ENCODE results near the gene GIT1. TPM values are rescaled to one million over a fixed set of nuclear protein-coding genes. Genes with fewer than 3 reads are reported as not detected.

Gene GIT1
- total RNA-seq, 1 experiment from 2014 or later, result 46.5 TPM

DNA sequence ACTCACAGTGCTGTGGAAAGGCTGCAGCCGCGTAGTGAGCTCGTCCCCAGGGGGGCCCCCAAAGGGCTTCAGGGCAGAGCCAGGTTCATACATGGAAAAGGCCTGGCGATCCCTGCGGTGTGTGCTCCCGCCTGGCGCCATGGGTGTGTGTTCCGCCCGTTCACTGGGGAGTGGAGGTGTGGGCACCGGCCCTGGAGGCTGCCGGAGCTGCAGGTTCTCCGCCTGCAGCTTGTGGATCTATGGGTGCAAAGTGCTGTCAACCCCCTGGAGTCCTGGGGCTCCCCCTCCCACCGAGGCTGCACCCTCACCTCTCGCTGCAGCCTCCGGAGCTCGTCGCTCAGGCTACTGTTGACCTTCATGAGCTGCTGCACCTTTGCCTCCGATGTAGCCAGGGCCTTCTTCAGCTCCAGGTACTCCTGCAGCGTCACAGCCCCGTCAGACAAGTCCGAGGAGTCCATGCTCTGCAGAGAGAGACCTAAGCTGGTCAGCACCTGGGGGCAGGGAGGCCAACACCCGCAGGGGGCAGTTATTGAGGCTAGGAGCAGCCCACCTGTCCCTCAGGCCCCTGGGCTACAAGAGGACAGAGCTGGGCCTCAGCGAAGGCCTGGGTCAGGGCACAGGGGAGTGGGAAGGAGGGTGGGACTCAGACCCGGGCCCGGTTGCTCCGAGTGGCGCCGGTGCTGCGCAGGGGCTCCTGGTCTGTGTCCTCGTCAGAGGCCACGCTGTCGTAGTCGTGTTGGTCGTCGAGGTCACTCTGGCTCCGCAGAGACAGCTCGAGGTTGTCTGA, 13.0 kb downstream of the GIT1 start:
- peaks cover 31% of the 10 kb centered on the region for H3K36me3 Mint-ChIP-seq (ENCODE audit: insufficient read depth, unreplicated experiment)
- no peak overlapping the region for H3K4me3 ChIP-seq (ENCODE audit: low read depth, low read length)
- peaks cover 1% of the 10 kb centered on the region for H3K36me3 ChIP-seq (ENCODE audit: control insufficient read depth, insufficient read depth, low read length)
- H3K4me1 Mint-ChIP-seq (ENCODE audit: low read depth, unreplicated experiment), result no peaks in the 10 kb centered on the region
- peaks cover 10% of the 10 kb centered on the region for H3K4me1 ChIP-seq
- intact Hi-C loops (cut with micrococcal nuclease; ENCODE audit: unreplicated experiment), result no loop called here
- no peak overlapping the region for H3K4me3 Mint-ChIP-seq (ENCODE audit: unreplicated experiment)
- no peaks in the 10 kb centered on the region for H3K27me3 Mint-ChIP-seq (ENCODE audit: insufficient read depth, unreplicated experiment)
- no peak for DNase-seq
- CTCF ChIA-PET, result interaction anchor here (0.7 to 2.3 kb wide), 3 partner anchors 14 to 16 kb away, joined by 3 to 6 read pairs (median 3); partner anchors contain the start of gene ANKRD13B
- POLR2A ChIA-PET, result no interaction called here
- no peaks in the 10 kb centered on the region for H3K27me3 ChIP-seq (replicated peaks; ENCODE audit: control insufficient read depth, insufficient read depth, low read length)
- BruUV-seq (replicated peaks), result TSS peak; percentile 18
- H3K27ac Mint-ChIP-seq (ENCODE audit: unreplicated experiment), result no peak overlapping the region
- H3K9me3 ChIP-seq, result no peaks in the 10 kb centered on the region
- no peaks in the 10 kb centered on the region for H3K9me3 Mint-ChIP-seq (ENCODE audit: unreplicated experiment)
- TF ChIP-seq, protein P1, sequence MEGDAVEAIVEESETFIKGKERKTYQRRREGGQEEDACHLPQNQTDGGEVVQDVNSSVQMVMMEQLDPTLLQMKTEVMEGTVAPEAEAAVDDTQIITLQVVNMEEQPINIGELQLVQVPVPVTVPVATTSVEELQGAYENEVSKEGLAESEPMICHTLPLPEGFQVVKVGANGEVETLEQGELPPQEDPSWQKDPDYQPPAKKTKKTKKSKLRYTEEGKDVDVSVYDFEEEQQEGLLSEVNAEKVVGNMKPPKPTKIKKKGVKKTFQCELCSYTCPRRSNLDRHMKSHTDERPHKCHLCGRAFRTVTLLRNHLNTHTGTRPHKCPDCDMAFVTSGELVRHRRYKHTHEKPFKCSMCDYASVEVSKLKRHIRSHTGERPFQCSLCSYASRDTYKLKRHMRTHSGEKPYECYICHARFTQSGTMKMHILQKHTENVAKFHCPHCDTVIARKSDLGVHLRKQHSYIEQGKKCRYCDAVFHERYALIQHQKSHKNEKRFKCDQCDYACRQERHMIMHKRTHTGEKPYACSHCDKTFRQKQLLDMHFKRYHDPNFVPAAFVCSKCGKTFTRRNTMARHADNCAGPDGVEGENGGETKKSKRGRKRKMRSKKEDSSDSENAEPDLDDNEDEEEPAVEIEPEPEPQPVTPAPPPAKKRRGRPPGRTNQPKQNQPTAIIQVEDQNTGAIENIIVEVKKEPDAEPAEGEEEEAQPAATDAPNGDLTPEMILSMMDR (IDR thresholded peaks at IDR 0.05; ENCODE audit: insufficient read depth in 1 of 2, low read depth in 1 of 2, low read length in 1 of 2, severe bottlenecking in 1 of 2, unreplicated experiment in 1 of 2), result no peak

DNA sequence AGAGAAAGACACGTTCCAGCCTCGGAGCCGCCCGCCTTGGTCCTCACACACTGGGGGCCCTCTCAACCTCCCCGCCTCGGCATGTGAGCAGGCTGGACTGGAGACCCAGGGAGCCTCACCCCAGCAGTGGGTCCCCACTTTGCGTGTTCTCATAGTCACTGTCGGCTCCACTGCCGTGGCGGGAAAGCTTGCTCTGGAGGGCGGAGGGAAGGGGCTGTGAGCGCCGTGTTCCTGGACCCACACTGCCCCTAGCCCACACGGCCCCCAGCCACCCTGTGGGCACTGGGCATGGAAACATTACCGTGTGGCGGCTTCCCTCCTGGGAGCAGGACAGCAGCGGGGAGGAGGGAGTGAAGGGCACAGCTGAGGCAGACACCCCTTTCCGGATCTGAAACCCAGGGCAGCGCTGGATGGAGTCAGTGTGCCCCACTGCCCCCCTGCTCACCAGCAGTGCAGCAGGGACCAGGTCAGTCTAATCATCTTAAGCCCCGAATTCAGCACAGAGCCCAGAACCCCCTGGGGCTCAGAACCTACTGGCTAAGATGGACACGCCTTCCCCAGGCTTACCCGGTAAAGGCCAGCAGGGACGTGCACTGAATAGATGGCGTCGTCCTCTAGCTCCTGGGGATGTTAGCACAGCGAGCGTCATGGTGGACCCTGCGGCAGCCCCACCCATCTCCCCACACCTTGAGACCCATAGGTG, 13.8 kb downstream of the GIT1 start:
- DNase-seq, result no peak
- no TSS peak for BruUV-seq (replicated peaks)
- Histone ChIP-seq H3K4me3 (ENCODE audit: low read depth, low read length) (no peak overlapping the region), H3K9me3 (no peaks in the 10 kb centered on the region), H3K36me3 (ENCODE audit: control insufficient read depth, insufficient read depth, low read length) (peaks cover 1% of the 10 kb centered on the region), H3K27me3 (replicated peaks; ENCODE audit: control insufficient read depth, insufficient read depth, low read length) (no peaks in the 10 kb centered on the region), H3K4me1 (peaks cover 10% of the 10 kb centered on the region)
- Mint-ChIP-seq H3K27ac (ENCODE audit: unreplicated experiment) (no peak overlapping the region), H3K9me3 (ENCODE audit: unreplicated experiment) (no peaks in the 10 kb centered on the region), H3K4me3 (ENCODE audit: unreplicated experiment) (no peak overlapping the region), H3K36me3 (ENCODE audit: insufficient read depth, unreplicated experiment) (peaks cover 31% of the 10 kb centered on the region), H3K27me3 (ENCODE audit: insufficient read depth, unreplicated experiment) (no peaks in the 10 kb centered on the region), H3K4me1 (ENCODE audit: low read depth, unreplicated experiment) (peaks cover 3% of the 10 kb centered on the region)
- CTCF ChIA-PET, result interaction anchor here (0.7 to 2.3 kb wide), 4 partner anchors 10 to 17 kb away, joined by 3 to 6 read pairs (median 4); partner anchors contain the start of gene ANKRD13B
- intact Hi-C loops (cut with micrococcal nuclease; ENCODE audit: unreplicated experiment), result loop anchor here (2.0 kb wide), 1 partner anchor 13 kb away; the partner anchor contains the start of gene GIT1
- POLR2A ChIA-PET, result no interaction called here
- TF ChIP-seq, protein P1 (IDR thresholded peaks at IDR 0.05; ENCODE audit: insufficient read depth in 1 of 2, low read depth in 1 of 2, low read length in 1 of 2, severe bottlenecking in 1 of 2, unreplicated experiment in 1 of 2), result no peak

DNA sequence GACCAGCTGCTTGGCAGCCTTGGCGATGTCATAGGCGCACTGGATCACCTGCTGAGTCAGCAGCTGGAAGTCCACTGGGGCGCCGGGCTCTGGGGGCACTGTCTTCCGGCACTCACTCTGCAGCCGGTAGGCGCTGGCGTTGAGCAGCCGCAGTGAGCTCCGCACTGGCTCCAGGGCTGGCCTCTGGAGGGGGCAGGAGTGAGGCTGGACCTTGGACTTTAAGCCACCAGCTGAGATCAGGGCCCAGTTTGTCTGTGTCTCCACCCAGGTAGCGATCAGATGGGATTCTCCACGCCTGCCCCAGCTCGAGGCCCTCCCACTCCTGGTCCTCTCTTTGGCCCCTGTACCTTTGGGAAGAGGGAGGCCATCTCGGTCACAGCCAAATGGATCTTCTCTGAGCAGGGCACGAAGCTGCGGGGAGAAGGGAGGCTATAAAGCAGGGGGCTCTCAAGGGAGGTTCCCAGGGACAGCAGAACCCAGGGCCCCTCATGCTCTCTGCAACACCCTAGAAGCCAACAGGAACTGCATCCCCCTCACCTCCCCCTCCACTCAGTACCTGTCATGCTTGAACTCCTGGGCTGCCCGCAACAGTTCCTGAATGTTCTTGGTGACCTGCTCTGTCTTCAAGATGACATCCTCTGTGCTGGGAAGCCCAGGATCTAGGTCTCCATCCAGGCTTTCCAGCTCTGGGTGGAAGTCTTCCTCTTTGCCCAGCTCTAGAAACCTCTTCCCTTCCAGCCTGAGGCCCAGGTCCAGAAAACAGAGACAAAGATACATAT, 14.5 kb downstream of the GIT1 start:
- intact Hi-C loops (cut with micrococcal nuclease; ENCODE audit: unreplicated experiment), result loop anchor here (2.0 kb wide), 1 partner anchor 14 kb away; the partner anchor contains the start of gene GIT1

More for the DNA sequence above, 14.5 kb downstream of the GIT1 start:
- CTCF ChIA-PET, result interaction anchor here (0.9 to 1.9 kb wide), 7 partner anchors 9 to 205 kb away, joined by 3 to 7 read pairs (median 4); no protein-coding TSS in a partner anchor
- POLR2A ChIA-PET, result interaction anchor here (0.6 kb wide), 1 partner anchor 16 kb away, joined by 3 read pairs; no protein-coding TSS in a partner anchor
- no peaks in the 10 kb centered on the region for H3K9me3 ChIP-seq
- Mint-ChIP-seq H3K9me3 (ENCODE audit: unreplicated experiment) (no peaks in the 10 kb centered on the region), H3K27ac (ENCODE audit: unreplicated experiment) (no peak overlapping the region), H3K4me3 (ENCODE audit: unreplicated experiment) (no peak overlapping the region), H3K36me3 (ENCODE audit: insufficient read depth, unreplicated experiment) (peaks cover 27% of the 10 kb centered on the region), H3K4me1 (ENCODE audit: low read depth, unreplicated experiment) (peaks cover 6% of the 10 kb centered on the region), H3K27me3 (ENCODE audit: insufficient read depth, unreplicated experiment) (no peaks in the 10 kb centered on the region)
- no TSS peak for BruUV-seq (replicated peaks)
- peaks cover 10% of the 10 kb centered on the region for H3K4me1 ChIP-seq
- peaks cover 1% of the 10 kb centered on the region for H3K36me3 ChIP-seq (ENCODE audit: control insufficient read depth, insufficient read depth, low read length)
- DNase-seq, result peak in 1 of 2 experiments; percentile 53
- TF ChIP-seq, protein P1 (IDR thresholded peaks at IDR 0.05; ENCODE audit: insufficient read depth in 1 of 2, low read depth in 1 of 2, low read length in 1 of 2, severe bottlenecking in 1 of 2, unreplicated experiment in 1 of 2), result no peak
- no peak overlapping the region for H3K4me3 ChIP-seq (ENCODE audit: low read depth, low read length)
- H3K27me3 ChIP-seq (replicated peaks; ENCODE audit: control insufficient read depth, insufficient read depth, low read length), result no peaks in the 10 kb centered on the region
